GM12878 (cell line): ENCODE data around the gene UVSSA. TPM values are rescaled to one million over a fixed set of nuclear protein-coding genes. Genes with fewer than 3 reads are reported as not detected.

Experiments
- ATAC-seq: fragments of 200-7000 bp; cut with Tn5 transposase; 3 replicates; pipeline ENCODE4 v1.9.1; 2020; ENCODE audit warnings: mild to moderate bottlenecking, moderate library complexity
- BruUV-seq: library from RNA; stranded (reverse); fragments of 400-500 nt; replicated peaks from 2 replicates; lab custom pipeline; 2021; lab: Mats Ljungman, UMichigan
- CTCF ChIA-PET: fragments of 300-600 bp; sonication (Branson Sonifier 250); formaldehyde crosslinking; extraction: SDS; loops from one replicate; lab custom pipeline; 2021; ENCODE audit warnings: inconsistent platforms; lab: Yijun Ruan, JAX
- POLR2A ChIA-PET: fragments of 350-600 bp; formaldehyde crosslinking; extraction: SDS; loops from one replicate; lab custom pipeline; 2021; ENCODE audit warnings: inconsistent platforms; lab: Charles Lee
- RAD21 ChIA-PET: fragments of 300-600 bp; sonication (Branson Sonifier 250); formaldehyde crosslinking; loops from one replicate; lab custom pipeline; 2023; ENCODE audit warnings: antibody characterized with exemption; ENCODE audit not compliant: unreplicated experiment; lab: Charles Lee
- SMC1A ChIA-PET: fragments of 300-600 bp; sonication (Branson Sonifier 250); formaldehyde crosslinking; loops from one replicate; lab custom pipeline; 2023; ENCODE audit not compliant: unreplicated experiment, uncharacterized antibody; lab: Charles Lee
- DNase-seq: peaks from one replicate; pipeline ENCODE4 v3.0.0-alpha.2; 2011; ENCODE audit warnings: low read depth, low spot score
- FAIRE-seq: peaks from 3 replicates; lab custom pipeline; 2011; peaks lifted over from hg19 to GRCh38; lab: Jason Lieb, UNC
- H2AFZ ChIP-seq: 2 replicates; pipeline ENCODE4 v1.6.0; 2011; ENCODE audit warnings: low read depth, low read length, control low read depth; ENCODE audit not compliant: control insufficient read depth
- H3K27ac ChIP-seq: 2 replicates; pipeline ENCODE4 v1.5.1; 2011; ENCODE audit warnings: control low read depth; ENCODE audit not compliant: control insufficient read depth, insufficient read depth
- H3K27me3 ChIP-seq, 2 experiments: replicated peaks in 1 of 2; 2 replicates each; pipeline versions ENCODE4 v1.6.0 to v1.6.1; 2011; ENCODE audit warnings: low read length in 1 of 2; ENCODE audit not compliant: control insufficient read depth in 2 of 2, insufficient read depth in 2 of 2
- H3K36me3 ChIP-seq, 2 experiments: 2 replicates each; pipeline ENCODE4 v1.5.1; 2011; ENCODE audit warnings: low read length in 1 of 2; ENCODE audit not compliant: control insufficient read depth in 2 of 2, insufficient read depth in 2 of 2
- H3K4me1 ChIP-seq: 2 replicates; pipeline ENCODE4 v1.6.1; 2011; ENCODE audit warnings: mild to moderate bottlenecking, low read length, moderate library complexity, mixed read lengths; ENCODE audit not compliant: control insufficient read depth, insufficient read depth
- H3K4me2 ChIP-seq: 2 replicates; pipeline ENCODE4 v1.6.0; 2011; ENCODE audit warnings: control low read depth; ENCODE audit not compliant: control insufficient read depth, insufficient read depth
- H3K4me3 ChIP-seq: fragments of 200-600 bp; sonication (generic); 2 replicates; pipeline ENCODE4 v1.5.1; 2016
- H3K79me2 ChIP-seq: 2 replicates; pipeline ENCODE4 v1.6.0; 2011; ENCODE audit warnings: low read length; ENCODE audit not compliant: control insufficient read depth, insufficient read depth
- H3K9ac ChIP-seq: 2 replicates; pipeline ENCODE4 v1.8.0; 2011; ENCODE audit warnings: low read length, control low read depth, mixed read lengths; ENCODE audit not compliant: control insufficient read depth, insufficient read depth
- H3K9me3 ChIP-seq: replicated peaks from 3 replicates; pipeline ENCODE4 v1.5.1; 2011; ENCODE audit warnings: mild to moderate bottlenecking, low read length; ENCODE audit not compliant: control insufficient read depth, insufficient read depth
- H4K20me1 ChIP-seq: 2 replicates; pipeline ENCODE4 v1.6.0; 2011; ENCODE audit not compliant: control insufficient read depth, insufficient read depth
- BMI1 ChIP-seq: fragments of 450-650 bp; IDR thresholded peaks from 2 replicates; pipeline ENCODE4 v1.6.1; 2016; ENCODE audit warnings: mild to moderate bottlenecking, moderate library complexity, borderline replicate concordance
- CHD1 ChIP-seq: IDR thresholded peaks from 2 replicates; pipeline ENCODE4 v1.6.1; 2012; ENCODE audit warnings: low read depth, low read length, improper control_type of control experiment
- CTCF ChIP-seq, 3 experiments: IDR thresholded peaks in 2 of 3; conservative IDR thresholded peaks in 1 of 3; 2 replicates each; pipeline ENCODE4 v1.5.1; 2011; ENCODE audit warnings: low read depth in 3 of 3, low read length in 3 of 3, mild to moderate bottlenecking in 3 of 3, control low read depth in 2 of 3, moderate library complexity in 2 of 3, inconsistent platforms in 1 of 3, mixed read lengths in 1 of 3; ENCODE audit not compliant: control insufficient read depth in 2 of 3, insufficient read depth in 1 of 3; ENCODE audit errors: extremely low read depth in 1 of 3
- ETV6 ChIP-seq, 2 experiments: fragments of 450-650 bp in 1 of 2; IDR thresholded peaks in 1 of 2; conservative IDR thresholded peaks in 1 of 2; 2 replicates each; pipeline ENCODE4 v1.6.1; 2014; ENCODE audit warnings: antibody characterized with exemption in 1 of 2, borderline replicate concordance in 1 of 2, low read depth in 1 of 2, mild to moderate bottlenecking in 1 of 2, moderate library complexity in 1 of 2
- MTA3 ChIP-seq: IDR thresholded peaks from 2 replicates; pipeline ENCODE4 v1.6.1; 2012; ENCODE audit warnings: low read length, inconsistent platforms, borderline replicate concordance
- PAX5 ChIP-seq: IDR thresholded peaks from 2 replicates; pipeline ENCODE4 v1.6.1; 2011; ENCODE audit warnings: low read depth, low read length, borderline replicate concordance
- RFX5 ChIP-seq: IDR thresholded peaks from 2 replicates; pipeline ENCODE4 v1.6.1; 2011; ENCODE audit warnings: low read depth, low read length, improper control_type of control experiment
- RUNX3 ChIP-seq: IDR thresholded peaks from 2 replicates; pipeline ENCODE4 v1.6.1; 2012; ENCODE audit warnings: low read length, inconsistent platforms
- SMAD5 ChIP-seq: IDR thresholded peaks from 2 replicates; pipeline ENCODE4 v1.6.1; 2016; ENCODE audit warnings: antibody characterized with exemption, low read depth
- TAF1 ChIP-seq: IDR thresholded peaks from 2 replicates; pipeline ENCODE4 v1.6.1; 2011; ENCODE audit warnings: mild to moderate bottlenecking, low read depth, low read length, borderline replicate concordance
- WGBS: methylation state at CpG from one replicate; pipeline ENCODE4 v1.1.6; 2016; ENCODE audit warnings: low lambda C conversion rate; ENCODE audit not compliant: insufficient replicate concordance, insufficient coverage; ENCODE audit errors: missing lambda C conversion rate; 5-methylcytosine and 5-hydroxymethylcytosine counted together
- in situ Hi-C: fragments of 300-500 bp; cut with MboI; formaldehyde crosslinking; loops from 9 replicates; pipeline ENCODE4 v1.14.3; 2018; ENCODE audit warnings: mixed read lengths
- intact Hi-C: fragments of 100-400 bp; cut with micrococcal nuclease; formaldehyde crosslinking; loops from one replicate; pipeline ENCODE4 v1.14.2; 2022; ENCODE audit not compliant: unreplicated experiment
- polyA plus RNA-seq, 11 experiments: library from polyadenylated mRNA; depleted of rRNA in 4 of 11; unstranded in 6 of 11; stranded (reverse) in 5 of 11; fragments of >200 nt; fragmentation: Nextera tagmentation in 4 of 11; fragmentation: Illumina TruSeq in 1 of 11; extraction: Ambion mirVana in 4 of 11; extraction: Trizol in 1 of 11; gene quantifications; 1 replicate in 1 of 11; 2 replicates in 10 of 11; pipeline versions ENCODE4 v1.2.1 to v1.2.3, GENCODE V29; 2011 to 2016; ENCODE audit warnings: inconsistent platforms in 2 of 11, missing spikeins in 2 of 11, low read depth in 1 of 11
- total RNA-seq, 4 experiments: library from RNA; depleted of rRNA in 3 of 4; stranded (reverse); fragments of >200 nt in 3 of 4; fragmentation: Illumina TruSeq in 1 of 4; extraction: Trizol in 1 of 4; gene quantifications; 2 replicates each; pipeline versions ENCODE4 v1.2.1 to v1.2.3, GENCODE V29; 2013 to 2021

Gene UVSSA
- total and polyA plus RNA-seq, 10 of the 15 experiments (the other 5 are each of a cell fraction or from before 2014, with no cell fraction given) = 0.34 to 16.8 (median 3.6) TPM

DNA sequence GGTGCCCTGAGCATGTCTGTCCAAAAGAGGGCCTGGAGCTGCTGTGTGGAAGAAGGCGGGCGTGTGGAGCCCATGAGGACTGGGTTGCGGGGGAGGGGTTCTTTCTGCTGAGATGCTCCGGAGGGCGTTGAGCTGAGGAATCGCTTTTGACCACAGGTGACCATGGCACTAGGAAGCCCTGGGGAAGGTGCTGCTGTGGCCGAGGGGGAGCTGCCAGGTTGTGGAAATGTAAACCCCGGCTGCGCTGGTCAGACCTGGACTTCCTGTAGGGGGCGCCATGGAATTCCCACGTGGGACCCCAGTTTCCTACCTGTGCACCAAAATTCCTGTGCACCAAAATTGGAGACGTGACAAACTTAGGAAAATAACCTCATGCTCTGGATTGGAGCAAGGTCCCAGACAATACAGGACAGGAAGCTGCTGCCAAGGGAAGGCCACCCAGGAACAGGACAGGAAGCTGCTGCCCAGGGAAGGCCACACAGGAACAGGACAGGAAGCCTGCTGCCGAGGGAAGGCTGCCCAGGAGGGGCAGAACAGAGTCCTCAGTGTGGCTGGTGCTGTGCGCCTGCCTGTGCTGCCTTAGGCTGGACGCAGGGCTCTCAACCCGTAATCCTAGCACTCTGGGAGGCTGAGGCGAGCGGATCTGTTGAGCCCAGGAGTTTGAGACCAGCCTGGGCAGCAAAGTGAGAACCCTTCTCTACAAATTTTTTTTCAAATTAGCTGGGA lies 28.4 kb upstream of the UVSSA start:
- H2AFZ ChIP-seq = no peak overlapping the region
- H3K4me3 ChIP-seq = no peak overlapping the region
- no peak overlapping the region for H3K4me2 ChIP-seq
- H4K20me1 ChIP-seq = no peaks in the 10 kb centered on the region
- BruUV-seq = no TSS peak
- DNase-seq (no peak), FAIRE-seq (no peak), ATAC-seq (no peak)
- WGBS = 84% methylated on average over 18 of the region's 18 CpGs
- intact Hi-C loops (no loop called here), in situ Hi-C loops (no loop called here)
- peaks cover 14 to 36% of the 10 kb centered on the region in 2 experiments; a peak in 3 of 4 replicates for H3K36me3 ChIP-seq
- TF ChIP-seq CTCF (IDR thresholded peaks at IDR 0.05 in 2 of 3, conservative IDR thresholded peaks at IDR 0.05 in 1 of 3; ENCODE audit: control insufficient read depth in 2 of 3, extremely low read depth in 1 of 3, insufficient read depth in 1 of 3, low read depth in 3 of 3, low read length in 3 of 3) = peak in 2 of 3 experiments; percentile 21 to 33; a peak in 2 of 6 replicates
- no peak for TF ChIP-seq TAF1
- H3K4me1 ChIP-seq = no peaks in the 10 kb centered on the region
- H3K27ac ChIP-seq = no peak overlapping the region
- H3K9me3 ChIP-seq = no peaks in the 10 kb centered on the region; the same call in 2 of the 3 replicates
- ChIA-PET RAD21 (no interaction called here), CTCF (interaction anchor here (1.5 kb wide), 1 partner anchor 9 kb away, joined by 3 read pairs; no protein-coding TSS in a partner anchor), SMC1A (interaction anchor here (0.8 kb wide), 1 partner anchor 28 kb away, joined by 4 read pairs; no protein-coding TSS in a partner anchor), POLR2A (no interaction called here)
- no peaks in the 10 kb centered on the region for H3K79me2 ChIP-seq
- no peak overlapping the region for H3K9ac ChIP-seq
- H3K27me3 ChIP-seq = no peaks in the 10 kb centered on the region

- no peak overlapping the region for H3K4me2 ChIP-seq
- 86% methylated on average over 12 of the region's 13 CpGs for WGBS
- CTCF ChIA-PET = no interaction called here
- peaks cover 11 to 30% of the 10 kb centered on the region in 2 experiments; a peak in 3 of 4 replicates for H3K36me3 ChIP-seq
- no peaks in the 10 kb centered on the region for H3K9me3 ChIP-seq
- in situ Hi-C loops = no loop called here
- SMC1A ChIA-PET = no interaction called here
- no peak overlapping the region for H3K4me3 ChIP-seq
- no peak for FAIRE-seq
- no peaks in the 10 kb centered on the region for H3K79me2 ChIP-seq
- no peaks in the 10 kb centered on the region for H3K4me1 ChIP-seq
- intact Hi-C loops = no loop called here
- H3K27ac ChIP-seq = no peak overlapping the region
- no peaks in the 10 kb centered on the region for H4K20me1 ChIP-seq
- RAD21 ChIA-PET = no interaction called here
- POLR2A ChIA-PET = no interaction called here
- DNase-seq = no peak
- H3K27me3 ChIP-seq = no peaks in the 10 kb centered on the region
- H2AFZ ChIP-seq = no peak overlapping the region
- no peak overlapping the region for H3K9ac ChIP-seq
- TF ChIP-seq RUNX3 (no peak), CHD1 (no peak), RFX5 (no peak), SMAD5 (no peak), MTA3 (no peak), BMI1 (no peak), ETV6 (conservative IDR thresholded peaks at IDR 0.05 in 1 of 2, IDR thresholded peaks at IDR 0.05 in 1 of 2; ENCODE audit: borderline replicate concordance in 1 of 2, low read depth in 1 of 2) (no peak), PAX5 (no peak)
- no peak for ATAC-seq
- BruUV-seq = TSS peak; percentile 26
Observed at GRCh38 chr4:1321486-1321885, 25.5 kb upstream of the UVSSA start.
